ENCODE data around the gene CROCC2.

Gene CROCC2

DNA sequence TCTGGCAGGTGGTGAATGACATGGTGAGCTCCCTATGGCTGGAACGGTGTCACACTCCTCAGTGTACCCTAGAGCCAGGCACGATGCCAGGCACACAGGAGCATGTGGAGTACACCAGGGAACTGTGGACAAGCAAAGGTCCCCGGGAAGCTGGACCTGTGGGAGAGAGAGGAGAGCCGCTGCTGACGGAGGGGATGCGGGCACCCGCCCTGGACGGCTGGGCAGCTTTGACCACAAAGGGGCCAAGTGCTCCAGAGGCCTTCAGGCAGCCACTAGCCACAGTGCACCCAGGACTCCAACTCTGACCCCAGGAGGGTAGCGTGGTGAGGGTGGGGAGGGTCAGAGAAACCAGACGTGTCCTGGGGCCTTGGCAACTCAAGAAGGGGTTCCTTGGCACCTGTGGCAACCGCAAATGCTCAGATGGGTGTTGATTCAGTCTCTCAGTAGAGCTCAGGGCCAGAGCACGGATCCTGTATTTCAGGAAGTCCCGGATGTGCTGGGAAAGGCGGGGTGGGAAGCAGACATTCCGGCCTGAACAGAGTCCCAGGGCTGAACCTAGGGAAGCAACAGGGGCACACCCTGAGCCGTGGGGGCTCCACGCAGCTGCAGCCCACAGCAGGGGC, 7.9 kb upstream of the CROCC2 start:
- no peak for DNase-seq
- H3K9me3 ChIP-seq (ENCODE audit: control extremely low read depth in 1 of 5, control insufficient read depth in 4 of 5, insufficient read depth in 2 of 5, low read depth in 1 of 5, low read length in 4 of 5): peaks cover 0 to 5% (median 0%) of the 10 kb centered on the region in 5 experiments
- POLR2A ChIA-PET: no interaction called here
- H3K27me3 ChIP-seq (replicated peaks in 2 of 5; ENCODE audit: control insufficient read depth in 4 of 5, insufficient read depth in 5 of 5, low read length in 4 of 5): no peaks in the 10 kb centered on the region
- no peak overlapping the region for H3K27ac ChIP-seq (ENCODE audit: insufficient read depth in 1 of 2, low read depth in 1 of 2, low read length in 2 of 2, poor library complexity in 1 of 2, severe bottlenecking in 2 of 2)
- CTCF ChIA-PET: interaction anchor here (0.8 to 1.0 kb wide), 2 partner anchors 16 to 435 kb away, joined by 3 to 4 read pairs; no protein-coding TSS in a partner anchor
- H3K4me1 ChIP-seq (ENCODE audit: control extremely low read depth in 1 of 4, control insufficient read depth in 4 of 4, insufficient read depth in 4 of 4, low read length in 3 of 4): peaks cover 0 to 3% (median 0%) of the 10 kb centered on the region in 4 experiments
- WGBS (ENCODE audit: insufficient coverage): 89% methylated on average over 17 of the region's 17 CpGs
- no peak overlapping the region for H3K4me3 ChIP-seq (ENCODE audit: control insufficient read depth in 1 of 7, extremely low read depth in 1 of 7, insufficient read depth in 4 of 7, low read depth in 2 of 7, low read length in 6 of 7)
- no peaks in the 10 kb centered on the region for H3K36me3 ChIP-seq (ENCODE audit: control insufficient read depth in 4 of 4, insufficient read depth in 4 of 4, low read length in 3 of 4)

DNA sequence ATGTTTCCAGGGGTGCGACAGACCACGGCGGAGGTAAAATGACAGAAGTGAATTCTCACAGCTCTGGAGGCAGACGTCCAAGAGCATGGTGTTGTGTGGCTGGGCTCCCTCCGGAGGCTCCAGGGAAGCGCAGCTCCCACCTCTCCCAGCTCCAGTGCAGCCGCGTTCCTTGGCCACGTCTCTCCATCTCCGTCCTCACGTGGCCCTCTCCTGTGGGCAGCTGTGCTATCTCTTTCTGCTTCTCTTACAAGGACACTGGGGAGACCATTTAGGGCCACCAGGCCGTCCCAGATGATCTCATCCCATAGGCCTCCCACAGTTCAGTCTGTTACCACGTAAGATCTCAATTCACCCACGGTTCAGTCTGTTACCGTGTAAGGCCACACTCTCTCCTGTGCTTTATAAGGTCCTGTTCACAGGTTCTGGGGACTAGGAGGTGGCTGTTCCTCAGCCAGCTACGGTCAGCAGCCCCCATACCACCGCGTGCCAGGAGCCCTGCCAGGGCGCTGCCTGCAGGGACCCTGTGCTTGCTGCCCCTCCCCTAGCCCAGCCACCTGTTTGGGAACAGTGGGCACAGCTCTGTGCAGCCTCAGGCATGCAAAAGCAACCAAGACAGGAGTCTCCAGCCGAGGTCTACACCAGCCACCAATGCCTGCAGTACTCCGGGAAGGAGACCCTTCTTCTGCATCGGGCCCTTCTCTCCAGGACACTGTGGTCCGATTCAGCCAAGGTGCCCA, 7.2 kb upstream of the CROCC2 start:
- Histone ChIP-seq H3K27me3 (replicated peaks in 2 of 5; ENCODE audit: control insufficient read depth in 4 of 5, insufficient read depth in 5 of 5, low read length in 4 of 5) (no peaks in the 10 kb centered on the region), H3K27ac (ENCODE audit: insufficient read depth in 1 of 2, low read depth in 1 of 2, low read length in 2 of 2, poor library complexity in 1 of 2, severe bottlenecking in 2 of 2) (no peak overlapping the region), H3K4me1 (ENCODE audit: control extremely low read depth in 1 of 4, control insufficient read depth in 4 of 4, insufficient read depth in 4 of 4, low read length in 3 of 4) (no peaks in the 10 kb centered on the region), H3K9me3 (ENCODE audit: control extremely low read depth in 1 of 5, control insufficient read depth in 4 of 5, insufficient read depth in 2 of 5, low read depth in 1 of 5, low read length in 4 of 5) (peaks cover 0 to 5% (median 0%) of the 10 kb centered on the region in 5 experiments), H3K36me3 (ENCODE audit: control insufficient read depth in 4 of 4, insufficient read depth in 4 of 4, low read length in 3 of 4) (no peaks in the 10 kb centered on the region), H3K4me3 (ENCODE audit: control insufficient read depth in 1 of 7, extremely low read depth in 1 of 7, insufficient read depth in 4 of 7, low read depth in 2 of 7, low read length in 6 of 7) (no peak overlapping the region)
- CTCF ChIA-PET: interaction anchor here (1.0 to 1.1 kb wide), 2 partner anchors 13 to 16 kb away, joined by 3 to 4 read pairs; no protein-coding TSS in a partner anchor
- no peak for DNase-seq
- 95% methylated on average over 21 of the region's 23 CpGs for WGBS (ENCODE audit: insufficient coverage)
- POLR2A ChIA-PET: no interaction called here

DNA sequence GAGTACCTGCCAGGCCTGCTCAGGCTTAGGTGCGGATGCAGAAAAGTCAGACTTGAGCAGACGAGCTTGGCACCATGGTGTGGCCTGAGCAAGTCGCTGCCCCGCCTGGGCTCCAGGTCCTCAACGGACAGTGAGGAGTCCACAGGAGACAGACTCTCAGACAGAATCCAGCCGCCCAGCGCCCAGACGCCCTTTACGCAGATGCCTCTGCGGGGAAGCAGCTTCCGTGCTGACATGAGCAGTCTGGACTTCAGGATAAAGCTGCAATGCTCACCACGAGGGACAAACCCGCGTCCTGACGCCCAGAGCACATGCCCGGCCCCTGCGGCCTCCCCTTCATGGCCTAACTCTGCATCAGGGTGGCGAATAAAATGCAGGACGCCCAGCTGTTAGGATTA, 6.7 kb upstream of the CROCC2 start:
- no peaks in the 10 kb centered on the region for H3K4me1 ChIP-seq (ENCODE audit: control extremely low read depth in 1 of 4, control insufficient read depth in 4 of 4, insufficient read depth in 4 of 4, low read length in 3 of 4)
- ChIA-PET POLR2A (no interaction called here), CTCF (interaction anchor here (1.0 to 1.1 kb wide), 2 partner anchors 12 to 15 kb away, joined by 3 to 4 read pairs; no protein-coding TSS in a partner anchor)
- over 99% methylated on average over 18 of the region's 19 CpGs for WGBS (ENCODE audit: insufficient coverage)
- no peak overlapping the region for H3K4me3 ChIP-seq (ENCODE audit: control insufficient read depth in 1 of 7, extremely low read depth in 1 of 7, insufficient read depth in 4 of 7, low read depth in 2 of 7, low read length in 6 of 7)
- H3K9me3 ChIP-seq (ENCODE audit: control extremely low read depth in 1 of 5, control insufficient read depth in 4 of 5, insufficient read depth in 2 of 5, low read depth in 1 of 5, low read length in 4 of 5): peaks cover 0 to 5% (median 0%) of the 10 kb centered on the region in 5 experiments
- no peak overlapping the region for H3K27ac ChIP-seq (ENCODE audit: insufficient read depth in 1 of 2, low read depth in 1 of 2, low read length in 2 of 2, poor library complexity in 1 of 2, severe bottlenecking in 2 of 2)
- no peaks in the 10 kb centered on the region for H3K36me3 ChIP-seq (ENCODE audit: control insufficient read depth in 4 of 4, insufficient read depth in 4 of 4, low read length in 3 of 4)
- H3K27me3 ChIP-seq (replicated peaks in 2 of 5; ENCODE audit: control insufficient read depth in 4 of 5, insufficient read depth in 5 of 5, low read length in 4 of 5): no peaks in the 10 kb centered on the region
- DNase-seq: no peak

DNA sequence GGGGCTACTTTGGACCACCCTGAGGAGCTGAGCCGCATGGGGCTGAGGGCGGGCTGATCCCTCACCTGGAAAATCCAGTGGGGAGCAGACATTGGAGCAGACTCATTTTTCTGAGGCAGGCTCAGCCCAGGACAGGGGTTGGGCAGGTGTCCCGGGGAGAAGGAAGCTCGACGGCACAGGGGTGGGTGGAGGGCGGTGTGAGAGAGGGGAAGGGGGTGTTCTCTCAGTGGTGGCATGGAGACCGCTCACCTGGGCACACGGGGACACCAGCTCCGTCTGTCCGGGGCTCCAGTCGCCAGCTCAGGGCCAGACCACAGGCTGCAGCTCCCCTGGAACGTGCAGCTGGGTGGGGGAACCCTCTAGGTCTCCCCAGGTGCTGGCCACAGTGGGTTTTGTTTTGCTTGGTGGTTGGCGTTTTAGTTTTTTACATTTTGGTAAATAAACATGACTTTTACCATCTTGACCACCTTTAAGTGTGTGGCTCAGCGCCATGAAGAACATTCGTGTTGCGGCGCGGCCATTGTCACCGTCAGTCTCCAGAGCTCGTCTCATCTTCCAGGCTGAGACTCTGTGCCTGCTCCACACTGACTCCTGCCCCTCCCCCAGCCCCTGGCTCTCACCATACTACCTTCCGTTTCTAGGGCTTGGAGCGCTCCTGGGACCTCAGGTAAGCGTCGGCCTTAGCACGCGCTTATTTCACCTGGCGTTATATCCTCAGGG, 5.8 kb upstream of the CROCC2 start:
- Histone ChIP-seq H3K27me3 (replicated peaks in 2 of 5; ENCODE audit: control insufficient read depth in 4 of 5, insufficient read depth in 5 of 5, low read length in 4 of 5) (no peaks in the 10 kb centered on the region), H3K4me3 (ENCODE audit: control insufficient read depth in 1 of 7, extremely low read depth in 1 of 7, insufficient read depth in 4 of 7, low read depth in 2 of 7, low read length in 6 of 7) (no peak overlapping the region), H3K4me1 (ENCODE audit: control extremely low read depth in 1 of 4, control insufficient read depth in 4 of 4, insufficient read depth in 4 of 4, low read length in 3 of 4) (peaks cover 0 to 7% (median 0%) of the 10 kb centered on the region in 4 experiments), H3K27ac (ENCODE audit: insufficient read depth in 1 of 2, low read depth in 1 of 2, low read length in 2 of 2, poor library complexity in 1 of 2, severe bottlenecking in 2 of 2) (no peak overlapping the region), H3K9me3 (ENCODE audit: control extremely low read depth in 1 of 5, control insufficient read depth in 4 of 5, insufficient read depth in 2 of 5, low read depth in 1 of 5, low read length in 4 of 5) (peaks cover 0 to 5% (median 0%) of the 10 kb centered on the region in 5 experiments), H3K36me3 (ENCODE audit: control insufficient read depth in 4 of 4, insufficient read depth in 4 of 4, low read length in 3 of 4) (no peaks in the 10 kb centered on the region)
- CTCF ChIA-PET: interaction anchor here (1.1 kb wide), 1 partner anchor 14 kb away, joined by 4 read pairs; no protein-coding TSS in a partner anchor
- 94% methylated on average over 17 of the region's 27 CpGs for WGBS (ENCODE audit: insufficient coverage)
- no peak for DNase-seq
- POLR2A ChIA-PET: no interaction called here

DNA sequence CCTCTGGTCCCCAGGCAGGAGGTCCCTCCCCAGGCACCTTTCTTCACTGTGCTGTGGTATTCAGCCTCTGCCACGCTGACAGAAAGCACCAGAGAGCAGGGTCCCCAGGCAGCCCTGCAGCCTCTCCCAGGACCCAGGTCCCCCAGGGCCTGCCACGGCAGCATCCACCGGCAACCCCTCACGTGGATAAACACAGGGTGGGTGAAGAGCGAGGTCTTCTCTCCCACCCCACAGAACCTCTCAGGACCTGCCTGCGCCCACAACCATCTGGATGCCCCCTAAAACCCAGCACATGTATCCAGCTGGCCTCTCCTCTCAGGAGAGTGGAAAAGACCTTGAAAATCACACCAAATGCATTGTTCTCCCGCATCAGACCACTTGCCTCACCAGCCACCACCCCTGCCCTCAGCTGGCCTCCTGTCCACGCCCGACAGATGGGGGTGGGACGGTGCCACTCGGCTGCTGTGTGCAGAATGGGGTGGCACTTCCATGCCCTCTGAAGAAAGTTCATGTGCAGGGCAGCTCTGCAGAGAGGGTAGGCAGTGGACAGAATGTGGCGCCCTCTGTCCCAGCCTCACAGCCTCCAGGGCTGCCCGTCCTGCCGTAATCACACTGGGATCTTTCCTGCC, 4.0 kb upstream of the CROCC2 start:
- whole genome bisulfite sequencing (ENCODE audit: insufficient coverage): 95% methylated on average over 10 of the region's 14 CpGs
- H3K27ac ChIP-seq (ENCODE audit: insufficient read depth in 1 of 2, low read depth in 1 of 2, low read length in 2 of 2, poor library complexity in 1 of 2, severe bottlenecking in 2 of 2): no peak overlapping the region
- CTCF ChIA-PET: no interaction called here
- H3K9me3 ChIP-seq (ENCODE audit: control extremely low read depth in 1 of 5, control insufficient read depth in 4 of 5, insufficient read depth in 2 of 5, low read depth in 1 of 5, low read length in 4 of 5): peaks cover 0 to 5% (median 0%) of the 10 kb centered on the region in 5 experiments
- POLR2A ChIA-PET: no interaction called here
- no peaks in the 10 kb centered on the region for H3K36me3 ChIP-seq (ENCODE audit: control insufficient read depth in 4 of 4, insufficient read depth in 4 of 4, low read length in 3 of 4)
- DNase-seq: no peak
- H3K4me1 ChIP-seq (ENCODE audit: control extremely low read depth in 1 of 4, control insufficient read depth in 4 of 4, insufficient read depth in 4 of 4, low read length in 3 of 4): peaks cover 0 to 12% (median 0%) of the 10 kb centered on the region in 4 experiments
- peaks cover 0 to 4% (median 0%) of the 10 kb centered on the region in 5 experiments for H3K27me3 ChIP-seq (replicated peaks in 2 of 5; ENCODE audit: control insufficient read depth in 4 of 5, insufficient read depth in 5 of 5, low read length in 4 of 5)
- no peak overlapping the region for H3K4me3 ChIP-seq (ENCODE audit: control insufficient read depth in 1 of 7, extremely low read depth in 1 of 7, insufficient read depth in 4 of 7, low read depth in 2 of 7, low read length in 6 of 7)

DNA sequence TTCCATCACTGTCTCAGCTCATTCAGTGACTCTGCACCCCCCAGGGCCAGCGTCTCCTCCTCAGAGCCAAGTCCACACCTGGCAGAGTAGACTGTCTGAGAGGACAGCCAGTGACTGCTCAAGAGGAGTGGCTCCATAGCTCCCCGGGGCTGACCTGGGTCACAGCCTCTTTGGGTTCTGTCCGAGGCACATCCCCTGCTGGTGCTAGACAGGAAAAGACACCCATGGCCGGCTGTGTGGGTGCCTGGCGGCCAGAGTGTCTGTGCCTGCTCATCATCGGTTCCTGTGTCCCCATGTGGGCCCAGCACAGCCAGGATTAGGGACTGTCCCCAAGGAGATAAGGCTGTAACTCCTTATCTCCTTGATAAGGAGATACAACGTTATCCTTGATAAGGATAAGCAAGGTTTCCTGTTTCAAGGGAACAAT, 3.5 kb upstream of the CROCC2 start:
- Histone ChIP-seq H3K36me3 (ENCODE audit: control insufficient read depth in 4 of 4, insufficient read depth in 4 of 4, low read length in 3 of 4) (no peaks in the 10 kb centered on the region), H3K27me3 (replicated peaks in 2 of 5; ENCODE audit: control insufficient read depth in 4 of 5, insufficient read depth in 5 of 5, low read length in 4 of 5) (peaks cover 0 to 6% (median 0%) of the 10 kb centered on the region in 5 experiments), H3K9me3 (ENCODE audit: control extremely low read depth in 1 of 5, control insufficient read depth in 4 of 5, insufficient read depth in 2 of 5, low read depth in 1 of 5, low read length in 4 of 5) (peaks cover 0 to 5% (median 0%) of the 10 kb centered on the region in 5 experiments), H3K4me3 (ENCODE audit: control insufficient read depth in 1 of 7, extremely low read depth in 1 of 7, insufficient read depth in 4 of 7, low read depth in 2 of 7, low read length in 6 of 7) (no peak overlapping the region), H3K4me1 (ENCODE audit: control extremely low read depth in 1 of 4, control insufficient read depth in 4 of 4, insufficient read depth in 4 of 4, low read length in 3 of 4) (peaks cover 0 to 12% (median 0%) of the 10 kb centered on the region in 4 experiments), H3K27ac (ENCODE audit: insufficient read depth in 1 of 2, low read depth in 1 of 2, low read length in 2 of 2, poor library complexity in 1 of 2, severe bottlenecking in 2 of 2) (no peak overlapping the region)
- ChIA-PET CTCF (no interaction called here), POLR2A (no interaction called here)
- no peak for DNase-seq
- WGBS (ENCODE audit: insufficient coverage): 85% methylated on average over 6 of the region's 7 CpGs
